Panc1 (cell line): ENCODE data around the gene GRID1. TPM values are rescaled to one million over a fixed set of nuclear protein-coding genes. Genes with fewer than 3 reads are reported as not detected.

Source experiments
- ATAC-seq: fragments of 200-7000 bp; cut with Tn5 transposase; 2 replicates; pipeline ENCODE4 v1.9.1; 2020; ENCODE audit warnings: mild to moderate bottlenecking, moderate library complexity
- BruUV-seq: library from RNA; stranded (reverse); fragments of 400-500 nt; replicated peaks from 2 replicates; lab custom pipeline; 2021; lab: Mats Ljungman, UMichigan
- CTCF ChIA-PET: fragments of 300-600 bp; sonication (Branson Sonifier 250); formaldehyde crosslinking; loops from one replicate; lab custom pipeline; 2022; ENCODE audit warnings: antibody characterized with exemption; lab: Charles Lee
- POLR2A ChIA-PET: fragments of 300-600 bp; sonication (Branson Sonifier 250); formaldehyde crosslinking; loops from one replicate; lab custom pipeline; 2022; ENCODE audit warnings: antibody characterized with exemption; lab: Charles Lee
- DNase-seq: peaks from one replicate; pipeline ENCODE4 v3.0.0-alpha.2; 2010; ENCODE audit warnings: low read depth, low spot score
- H3K27ac ChIP-seq: 2 replicates; pipeline ENCODE4 v1.5.1; 2011; ENCODE audit warnings: mild to moderate bottlenecking, low read length, inconsistent platforms
- H3K27me3 ChIP-seq: fragments of 200-500 bp; sonication (Bioruptor generic); 2 replicates; pipeline ENCODE4 v1.6.0; 2014; ENCODE audit warnings: low read length, inconsistent platforms; ENCODE audit not compliant: control insufficient read depth, insufficient read depth
- H3K36me3 ChIP-seq: fragments of 200-500 bp; sonication (Bioruptor generic); 2 replicates; pipeline ENCODE4 v1.5.1; 2014; ENCODE audit warnings: inconsistent platforms, mild to moderate bottlenecking, low read length, moderate library complexity; ENCODE audit not compliant: control insufficient read depth, insufficient read depth
- H3K4me1 ChIP-seq: 2 replicates; pipeline ENCODE4 v1.5.1; 2011; ENCODE audit warnings: inconsistent platforms, mild to moderate bottlenecking, low read length, moderate library complexity; ENCODE audit not compliant: control insufficient read depth, insufficient read depth
- H3K4me3 ChIP-seq, 2 experiments: 2 replicates each; pipeline ENCODE4 v1.5.1; 2011 to 2012; ENCODE audit warnings: low read depth in 2 of 2, low read length in 2 of 2, mild to moderate bottlenecking in 2 of 2, inconsistent platforms in 1 of 2, moderate library complexity in 1 of 2
- H3K9me3 ChIP-seq: fragments of 200-500 bp; sonication (Bioruptor generic); 2 replicates; pipeline ENCODE4 v1.5.1; 2014; ENCODE audit warnings: low read depth, mild to moderate bottlenecking, inconsistent platforms, low read length, moderate library complexity; ENCODE audit not compliant: control insufficient read depth, insufficient read depth
- CTCF ChIP-seq: fragments of 450-650 bp; IDR thresholded peaks from 2 replicates; pipeline ENCODE4 v1.5.1; 2017; ENCODE audit warnings: mild to moderate bottlenecking
- POLR2AphosphoS5 ChIP-seq: IDR thresholded peaks from 2 replicates; pipeline ENCODE4 v1.6.1; 2012; ENCODE audit warnings: mild to moderate bottlenecking, low read depth, low read length, moderate library complexity
- SIN3A ChIP-seq: IDR thresholded peaks from 2 replicates; pipeline ENCODE4 v1.6.1; 2012; ENCODE audit warnings: low read depth, mild to moderate bottlenecking, low read length, moderate library complexity, borderline replicate concordance; ENCODE audit not compliant: insufficient read depth
- TCF7L2 ChIP-seq: IDR thresholded peaks from 2 replicates; pipeline ENCODE4 v1.6.1; 2011; ENCODE audit warnings: mild to moderate bottlenecking, low read depth, low read length, inconsistent platforms
- in situ Hi-C: cut with HindIII; loops from 2 replicates; pipeline ENCODE4 v1.10.0; 2016; ENCODE audit warnings: low sequenced_read_pairs, low pct_unique_long_range_greater_than_20kb
- intact Hi-C: fragments of 100-400 bp; cut with micrococcal nuclease; formaldehyde crosslinking; loops from one replicate; pipeline ENCODE4 v1.10.0; 2022; ENCODE audit not compliant: unreplicated experiment
- total RNA-seq: library from RNA; stranded (reverse); gene quantifications from one replicate; pipeline ENCODE4 v1.2.1, GENCODE V29; 2021; ENCODE audit not compliant: unreplicated experiment
- TF ChIP-seq, protein P1 (sequence below), 2 experiments: IDR thresholded peaks; 2 replicates each; pipeline ENCODE4 v1.6.1; 2011 to 2012; ENCODE audit warnings: low read depth in 2 of 2, control low read depth in 1 of 2, low read length in 1 of 2, mild to moderate bottlenecking in 1 of 2, moderate library complexity in 1 of 2; ENCODE audit not compliant: insufficient read depth in 1 of 2

The GRID1 gene
- total RNA-seq, 1 experiment from 2014 or later, result 2.3 TPM

DNA sequence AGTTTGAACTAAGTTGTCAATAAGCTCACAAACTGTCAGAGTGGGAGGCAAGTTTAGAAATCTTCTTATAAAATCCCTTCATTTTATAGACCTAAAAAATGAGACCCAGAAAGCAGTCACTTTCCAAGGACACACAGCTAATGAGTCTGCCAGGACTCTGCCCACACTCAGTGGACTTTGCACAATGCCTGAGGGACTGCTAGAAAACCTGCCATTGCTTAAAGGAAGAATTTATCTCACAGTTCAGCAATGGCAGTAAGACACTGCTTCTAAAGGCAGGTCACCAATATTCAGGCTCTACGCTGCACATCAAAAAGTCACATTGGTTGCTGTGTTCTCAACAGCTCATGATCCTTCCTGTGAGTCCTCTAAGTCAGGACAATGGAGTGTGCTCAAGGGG is 698.1 kb downstream of the GRID1 start:
- H3K9me3 ChIP-seq, result peaks cover 3% of the 10 kb centered on the region; the same call in 1 of the 2 replicates
- intact Hi-C loops, result no loop called here
- DNase-seq (no peak), ATAC-seq (no peak)
- H3K27me3 ChIP-seq, result no peaks in the 10 kb centered on the region
- in situ Hi-C loops, result no loop called here
- H3K4me3 ChIP-seq, result no peak overlapping the region
- H3K36me3 ChIP-seq, result no peaks in the 10 kb centered on the region
- H3K27ac ChIP-seq, result no peak overlapping the region
- POLR2A ChIA-PET, result no interaction called here
- TF ChIP-seq, protein P1, sequence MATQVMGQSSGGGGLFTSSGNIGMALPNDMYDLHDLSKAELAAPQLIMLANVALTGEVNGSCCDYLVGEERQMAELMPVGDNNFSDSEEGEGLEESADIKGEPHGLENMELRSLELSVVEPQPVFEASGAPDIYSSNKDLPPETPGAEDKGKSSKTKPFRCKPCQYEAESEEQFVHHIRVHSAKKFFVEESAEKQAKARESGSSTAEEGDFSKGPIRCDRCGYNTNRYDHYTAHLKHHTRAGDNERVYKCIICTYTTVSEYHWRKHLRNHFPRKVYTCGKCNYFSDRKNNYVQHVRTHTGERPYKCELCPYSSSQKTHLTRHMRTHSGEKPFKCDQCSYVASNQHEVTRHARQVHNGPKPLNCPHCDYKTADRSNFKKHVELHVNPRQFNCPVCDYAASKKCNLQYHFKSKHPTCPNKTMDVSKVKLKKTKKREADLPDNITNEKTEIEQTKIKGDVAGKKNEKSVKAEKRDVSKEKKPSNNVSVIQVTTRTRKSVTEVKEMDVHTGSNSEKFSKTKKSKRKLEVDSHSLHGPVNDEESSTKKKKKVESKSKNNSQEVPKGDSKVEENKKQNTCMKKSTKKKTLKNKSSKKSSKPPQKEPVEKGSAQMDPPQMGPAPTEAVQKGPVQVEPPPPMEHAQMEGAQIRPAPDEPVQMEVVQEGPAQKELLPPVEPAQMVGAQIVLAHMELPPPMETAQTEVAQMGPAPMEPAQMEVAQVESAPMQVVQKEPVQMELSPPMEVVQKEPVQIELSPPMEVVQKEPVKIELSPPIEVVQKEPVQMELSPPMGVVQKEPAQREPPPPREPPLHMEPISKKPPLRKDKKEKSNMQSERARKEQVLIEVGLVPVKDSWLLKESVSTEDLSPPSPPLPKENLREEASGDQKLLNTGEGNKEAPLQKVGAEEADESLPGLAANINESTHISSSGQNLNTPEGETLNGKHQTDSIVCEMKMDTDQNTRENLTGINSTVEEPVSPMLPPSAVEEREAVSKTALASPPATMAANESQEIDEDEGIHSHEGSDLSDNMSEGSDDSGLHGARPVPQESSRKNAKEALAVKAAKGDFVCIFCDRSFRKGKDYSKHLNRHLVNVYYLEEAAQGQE (IDR thresholded peaks at IDR 0.05; ENCODE audit: insufficient read depth in 1 of 2, low read depth in 2 of 2, low read length in 1 of 2), result no peak
- no peak for TF ChIP-seq TCF7L2
- no peak for TF ChIP-seq POLR2AphosphoS5
- no peak for TF ChIP-seq CTCF
- TF ChIP-seq SIN3A, result no peak
- BruUV-seq, result no TSS peak
- CTCF ChIA-PET, result no interaction called here
- H3K4me1 ChIP-seq, result no peaks in the 10 kb centered on the region

DNA sequence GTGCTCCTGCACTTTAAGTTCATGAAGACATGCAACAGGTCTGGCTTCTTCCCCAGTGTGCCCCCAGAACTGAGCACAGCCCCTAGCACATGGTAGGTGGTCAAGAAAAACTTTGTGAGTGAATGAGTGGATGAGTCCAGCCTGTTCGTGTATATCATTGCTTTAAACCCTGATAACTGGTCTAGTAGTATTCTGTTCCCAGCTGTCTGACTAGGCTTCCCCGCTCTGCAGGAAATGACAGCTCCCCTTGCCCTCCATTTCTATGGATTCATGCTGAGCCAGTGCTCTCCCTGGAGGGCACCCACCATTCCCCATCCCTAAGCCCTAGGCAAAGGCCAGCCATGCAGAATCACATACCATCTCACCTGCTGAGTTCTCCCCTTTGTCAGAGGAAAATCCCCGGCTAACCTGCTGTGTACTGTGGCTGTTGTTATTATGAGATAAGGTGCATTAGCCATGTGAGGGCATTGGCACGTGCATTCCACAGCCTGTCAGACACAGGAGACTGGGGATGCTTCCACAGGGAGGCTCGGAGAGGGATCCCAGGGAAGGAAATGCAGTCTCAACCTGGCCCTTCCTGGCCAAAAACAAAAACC is 698.9 kb downstream of the GRID1 start:
- no peaks in the 10 kb centered on the region for H3K9me3 ChIP-seq
- TF ChIP-seq TCF7L2 (no peak), POLR2AphosphoS5 (no peak), CTCF (no peak), SIN3A (no peak)
- TF ChIP-seq, protein P1 (IDR thresholded peaks at IDR 0.05; ENCODE audit: insufficient read depth in 1 of 2, low read depth in 2 of 2, low read length in 1 of 2), result no peak
- ChIA-PET POLR2A (no interaction called here), CTCF (no interaction called here)
- no peak overlapping the region for H3K4me3 ChIP-seq
- no peaks in the 10 kb centered on the region for H3K36me3 ChIP-seq
- no peaks in the 10 kb centered on the region for H3K4me1 ChIP-seq
- no peak for DNase-seq
- intact Hi-C loops (no loop called here), in situ Hi-C loops (no loop called here)
- peak; percentile 46; the same call in 1 of the 2 replicates for ATAC-seq
- no TSS peak for BruUV-seq
- H3K27ac ChIP-seq, result no peak overlapping the region
- no peaks in the 10 kb centered on the region for H3K27me3 ChIP-seq
